WTC11 (cell line): ENCODE data around the gene SLC6A8. TPM values are rescaled to one million over a fixed set of nuclear protein-coding genes. Genes with fewer than 3 reads are reported as not detected.

Experiments
- ATAC-seq: fragments of 200-7000 bp; cut with Tn5 transposase; 2 replicates; pipeline ENCODE4 v1.10.0; 2021; ENCODE audit warnings: mild to moderate bottlenecking, moderate library complexity
- CTCF ChIA-PET: fragments of 300-600 bp; sonication (Branson Sonifier 250); formaldehyde crosslinking; loops from one replicate; lab custom pipeline; 2021; ENCODE audit warnings: antibody characterized with exemption; lab: Charles Lee
- POLR2A ChIA-PET: fragments of 350-600 bp; sonication (Branson Sonifier 250); formaldehyde crosslinking; loops from one replicate; lab custom pipeline; 2021; ENCODE audit warnings: antibody characterized with exemption; lab: Charles Lee
- DNase-seq: peaks from one replicate; pipeline ENCODE4 v3.0.0; 2021; ENCODE audit warnings: low spot score
- H3K27ac Mint-ChIP-seq: 2 replicates; pipeline ENCODE4 v1.8.0; 2021; ENCODE audit warnings: mixed read lengths
- H3K27me3 Mint-ChIP-seq: 2 replicates; pipeline ENCODE4 v1.8.0; 2021; ENCODE audit warnings: low read depth, mild to moderate bottlenecking, moderate library complexity, mixed read lengths
- H3K36me3 Mint-ChIP-seq: 2 replicates; pipeline ENCODE4 v1.8.0; 2021; ENCODE audit warnings: mixed read lengths
- H3K4me1 Mint-ChIP-seq: 2 replicates; pipeline ENCODE4 v1.8.0; 2022; ENCODE audit warnings: mixed read lengths
- H3K4me3 Mint-ChIP-seq: 2 replicates; pipeline ENCODE4 v1.8.0; 2021; ENCODE audit warnings: mild to moderate bottlenecking, moderate library complexity, mixed read lengths
- H3K9me3 Mint-ChIP-seq: 2 replicates; pipeline ENCODE4 v1.8.0; 2021; ENCODE audit warnings: mixed read lengths
- ATF2 ChIP-seq: sonication (generic); formaldehyde crosslinking; IDR thresholded peaks from 2 replicates; pipeline ENCODE4 v1.8.1; 2022; ENCODE audit warnings: low read depth, missing genetic modification reagents, borderline replicate concordance
- ATF6 ChIP-seq: sonication (generic); formaldehyde crosslinking; IDR thresholded peaks from 2 replicates; pipeline ENCODE4 v1.8.1; 2023; ENCODE audit warnings: mild to moderate bottlenecking, missing genetic modification reagents
- ESRRA ChIP-seq: sonication (generic); formaldehyde crosslinking; IDR thresholded peaks from 2 replicates; pipeline ENCODE4 v1.8.1; 2022; ENCODE audit warnings: mild to moderate bottlenecking, missing genetic modification reagents, borderline replicate concordance
- ETV6 ChIP-seq: sonication (generic); formaldehyde crosslinking; IDR thresholded peaks from 2 replicates; pipeline ENCODE4 v1.8.1; 2022; ENCODE audit warnings: mild to moderate bottlenecking, missing genetic modification reagents
- FOXJ3 ChIP-seq: sonication (generic); formaldehyde crosslinking; IDR thresholded peaks from 2 replicates; pipeline ENCODE4 v1.9.0; 2021; ENCODE audit warnings: missing genetic modification reagents, mild to moderate bottlenecking, borderline replicate concordance
- FOXP1 ChIP-seq: sonication (generic); formaldehyde crosslinking; IDR thresholded peaks from 2 replicates; pipeline ENCODE4 v1.8.0; 2022; ENCODE audit warnings: missing genetic modification reagents, mild to moderate bottlenecking, moderate library complexity, borderline replicate concordance
- GRHL2 ChIP-seq: fragments of 250-450 bp; sonication (Bioruptor Pico); IDR thresholded peaks from 2 replicates; pipeline ENCODE4 v1.8.0; 2022; ENCODE audit warnings: mild to moderate bottlenecking, moderate library complexity; ENCODE audit not compliant: insufficient replicate concordance, severe bottlenecking
- HMGXB4 ChIP-seq: sonication (generic); formaldehyde crosslinking; IDR thresholded peaks from 2 replicates; pipeline ENCODE4 v1.8.1; 2023; ENCODE audit warnings: mild to moderate bottlenecking, moderate library complexity, missing genetic modification reagents
- MLX ChIP-seq: sonication (generic); formaldehyde crosslinking; IDR thresholded peaks from 2 replicates; pipeline ENCODE4 v1.8.1; 2023; ENCODE audit warnings: mild to moderate bottlenecking, missing genetic modification reagents, moderate library complexity
- NFE2L1 ChIP-seq: sonication (generic); formaldehyde crosslinking; IDR thresholded peaks from 2 replicates; pipeline ENCODE4 v1.8.1; 2023; ENCODE audit warnings: missing genetic modification reagents
- TCF7 ChIP-seq: sonication (generic); formaldehyde crosslinking; IDR thresholded peaks from 2 replicates; pipeline ENCODE4 v1.8.0; 2022; ENCODE audit warnings: mild to moderate bottlenecking, low read depth, missing genetic modification reagents, moderate library complexity
- TEAD1 ChIP-seq: sonication (generic); formaldehyde crosslinking; IDR thresholded peaks from 2 replicates; pipeline ENCODE4 v1.8.0; 2022; ENCODE audit warnings: mild to moderate bottlenecking, missing genetic modification reagents
- USF1 ChIP-seq: sonication (generic); formaldehyde crosslinking; IDR thresholded peaks from 2 replicates; pipeline ENCODE4 v1.8.0; 2022; ENCODE audit warnings: mild to moderate bottlenecking, missing genetic modification reagents
- ZBTB21 ChIP-seq: sonication (generic); formaldehyde crosslinking; IDR thresholded peaks from 2 replicates; pipeline ENCODE4 v1.8.1; 2023; ENCODE audit warnings: mild to moderate bottlenecking, missing genetic modification reagents, borderline replicate concordance
- ZNF219 ChIP-seq: sonication (generic); formaldehyde crosslinking; IDR thresholded peaks from 2 replicates; pipeline ENCODE4 v1.8.0; 2023; ENCODE audit warnings: missing genetic modification reagents, mild to moderate bottlenecking, borderline replicate concordance
- ZNF512 ChIP-seq: sonication (generic); formaldehyde crosslinking; IDR thresholded peaks from 2 replicates; pipeline ENCODE4 v1.8.1; 2022; ENCODE audit warnings: missing genetic modification reagents, borderline replicate concordance
- ZNF532 ChIP-seq: fragments of 250-450 bp; sonication (Bioruptor Pico); IDR thresholded peaks from 2 replicates; pipeline ENCODE4 v1.9.0; 2021; ENCODE audit warnings: mild to moderate bottlenecking, borderline replicate concordance
- total RNA-seq: library from RNA; stranded (reverse); gene quantifications from 3 replicates; pipeline ENCODE4 v1.2.3, GENCODE V29; 2021

SLC6A8 gene
- total RNA-seq, 1 experiment from 2014 or later = 112 TPM

GRCh38 chrX:153642655-153643430 is 44.9 kb upstream of the SLC6A8 start (continued):
- TF ChIP-seq ZNF532 (CRISPR knock-in tag) (no peak), ZBTB21 (CRISPR knock-in tag) (no peak), TEAD1 (CRISPR knock-in tag) (no peak), FOXP1 (CRISPR knock-in tag) (no peak), HMGXB4 (CRISPR knock-in tag) (no peak), ZNF512 (CRISPR knock-in tag) (no peak), ATF2 (CRISPR knock-in tag) (no peak), GRHL2 (CRISPR knock-in tag) (no peak), MLX (CRISPR knock-in tag) (no peak), ETV6 (CRISPR knock-in tag) (no peak), USF1 (no peak)

- Mint-ChIP-seq H3K27me3 (peaks cover 73% of the 10 kb centered on the region), H3K9me3 (no peaks in the 10 kb centered on the region), H3K36me3 (no peaks in the 10 kb centered on the region), H3K27ac (no peak overlapping the region), H3K4me3 (peak overlapping the region; percentile 63), H3K4me1 (peaks cover 10% of the 10 kb centered on the region)
- POLR2A ChIA-PET = no interaction called here
- ATAC-seq (no peak), DNase-seq (no peak)
- CTCF ChIA-PET = interaction anchor here (0.8 to 10.6 kb wide), 27 partner anchors 7 to 611 kb away, joined by 3 to 153 read pairs (median 6); partner anchors contain the start of genes HAUS7 and SLC6A8
- TF ChIP-seq FOXJ3 (CRISPR knock-in tag) (no peak), ATF6 (no peak), TCF7 (CRISPR knock-in tag) (no peak), ESRRA (no peak), NFE2L1 (CRISPR knock-in tag) (no peak), ZNF219 (CRISPR knock-in tag) (no peak), HMGXB4 (CRISPR knock-in tag) (no peak)
These were observed 44.0 kb upstream of the SLC6A8 start for GRCh38 chrX:153643431-153644351.
